Stimulated activated CD8-positive, alpha-beta memory T cell treated with anti-CD3 and anti-CD28 coated beads, Interleukin-7, amount 100 ng/mL, for 1 hour (primary cell): Measurements from ENCODE around the gene EDEM1.
"Not testable (repeated sequence)": the region's sequence is repeated elsewhere in the genome, so short reads cannot be mapped to it uniquely, and the experiment has no call there.

Experiments
- DNase-seq, 2 donors: peaks; one replicate each; pipeline ENCODE4 v3.0.0-alpha.2; 2020; ENCODE audit warnings: low read depth in 2 of 2

EDEM1 gene

GRCh38 chr3:5232570-5232969 lies 45.1 kb downstream of the EDEM1 start:
- DNase-seq = no peak

DNA sequence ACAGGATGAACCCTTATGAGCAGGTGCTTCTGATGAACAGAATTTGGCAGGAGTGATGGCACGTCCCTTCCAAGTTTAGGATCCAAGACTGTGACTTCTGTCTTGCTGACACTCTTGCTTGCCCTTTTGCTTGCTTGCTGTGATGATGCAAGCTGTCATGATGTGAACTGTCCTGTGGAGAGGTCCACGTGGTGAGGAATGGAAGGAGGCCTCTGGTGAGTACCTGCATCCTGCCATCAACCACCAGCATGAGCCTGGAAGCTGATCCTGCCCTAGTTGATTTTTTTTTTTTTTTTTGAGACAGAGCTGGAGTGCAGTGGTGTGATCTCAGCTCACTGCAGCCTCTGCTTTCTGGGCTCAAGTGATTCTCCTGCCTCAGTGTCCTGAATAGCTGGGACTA lies 45.5 kb downstream of the EDEM1 start:
- no peak for DNase-seq

DNA sequence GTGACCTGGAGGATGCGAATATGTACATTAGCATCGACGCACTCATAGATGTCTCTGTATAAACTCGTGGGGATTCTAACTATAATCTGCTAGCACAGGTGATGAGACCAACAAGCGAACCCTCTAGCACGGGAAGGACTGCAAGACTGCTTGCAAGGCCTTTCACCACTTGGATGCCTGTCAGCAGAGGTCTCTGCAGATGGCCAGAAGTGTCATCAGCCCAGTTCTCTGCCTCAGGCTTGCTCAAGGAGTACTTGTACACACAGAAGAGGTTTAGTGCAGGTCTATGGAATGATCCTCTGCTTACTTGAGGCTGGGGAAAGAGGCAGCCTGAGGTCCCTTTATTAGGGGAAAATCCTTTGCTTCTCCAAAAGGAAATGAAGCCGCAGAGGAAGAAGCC lies 48.1 kb downstream of the EDEM1 start:
- no peak for DNase-seq

DNA sequence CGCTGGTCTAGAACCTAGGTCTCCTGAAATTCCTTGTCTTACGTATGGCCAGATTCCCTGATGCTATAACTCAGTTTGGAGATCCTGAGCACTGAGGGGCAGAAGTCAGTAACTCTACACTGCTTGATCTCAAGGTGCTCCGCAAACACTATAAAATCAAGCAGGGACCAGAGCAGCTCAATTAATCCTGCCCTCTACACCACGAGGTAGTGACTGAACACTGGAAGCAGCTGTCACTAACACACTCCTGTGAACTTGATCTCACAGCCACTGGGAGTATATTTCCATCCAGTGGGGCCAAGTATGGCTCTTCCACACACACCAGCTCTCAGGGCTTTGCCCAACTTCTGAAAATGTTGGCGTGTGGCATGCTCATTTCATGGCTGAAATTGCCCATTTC lies 51.0 kb downstream of the EDEM1 start:
- DNase-seq = no peak

DNA sequence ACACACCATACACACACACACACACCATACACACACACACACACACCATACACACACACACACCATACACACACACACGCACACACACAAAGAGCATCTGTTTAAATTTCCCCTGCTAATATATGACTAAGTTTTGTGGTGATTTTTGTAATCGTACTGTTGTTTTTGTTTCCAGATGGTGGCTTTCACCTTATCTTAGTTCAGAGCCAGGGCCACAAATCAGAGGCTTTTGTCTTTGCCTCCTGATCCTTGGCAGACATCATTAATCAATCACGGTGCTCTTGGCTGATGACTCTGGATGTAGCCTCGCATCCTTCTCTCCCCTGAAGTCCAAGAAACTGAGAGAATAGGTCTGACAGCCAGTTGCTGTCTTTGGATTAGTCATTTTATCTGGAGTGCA lies 52.1 kb downstream of the EDEM1 start:
- no peak for DNase-seq

DNA sequence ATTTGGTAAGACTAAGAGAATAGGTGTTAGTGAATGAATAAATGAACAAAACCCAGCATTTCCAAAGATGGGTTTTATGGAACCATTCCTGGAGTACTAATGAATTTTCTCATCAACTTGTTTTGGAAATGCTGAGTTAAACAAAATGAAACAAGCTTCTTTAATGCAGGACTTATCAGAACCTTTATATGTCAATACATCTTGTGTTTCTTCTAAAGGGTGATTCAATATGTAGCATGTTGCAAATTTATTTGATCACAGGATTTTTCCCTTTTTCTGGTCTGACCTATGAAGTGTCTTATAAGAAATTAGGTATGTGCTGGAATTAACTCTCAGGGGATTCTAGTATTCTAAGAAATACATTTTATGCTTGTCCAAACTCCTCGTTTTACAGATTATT lies 53.2 kb downstream of the EDEM1 start:
- no peak for DNase-seq

DNA sequence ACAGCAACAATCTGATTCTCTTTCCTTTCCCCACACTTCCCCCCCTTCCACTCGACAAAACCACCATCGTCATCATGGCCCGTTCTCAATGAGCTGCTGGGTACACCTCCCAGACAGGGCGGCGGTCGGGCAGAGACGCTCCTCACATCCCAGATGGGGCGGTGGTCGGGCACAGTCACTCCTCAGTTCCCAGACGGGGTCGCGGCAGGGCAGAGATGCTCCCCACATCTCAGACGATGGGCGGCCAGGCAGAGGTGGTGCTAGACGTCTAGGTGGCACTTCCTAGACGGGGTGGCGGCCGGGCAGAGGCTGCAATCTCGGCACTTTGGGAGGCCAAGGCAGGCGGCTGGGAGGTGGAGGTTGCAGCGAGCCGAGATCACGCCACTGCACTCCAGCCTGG lies 55.3 kb downstream of the EDEM1 start:
- DNase-seq = not testable (repeated sequence)

GRCh38 chr3:5245927-5246326 lies 58.4 kb downstream of the EDEM1 start:
- no peak for DNase-seq

DNA sequence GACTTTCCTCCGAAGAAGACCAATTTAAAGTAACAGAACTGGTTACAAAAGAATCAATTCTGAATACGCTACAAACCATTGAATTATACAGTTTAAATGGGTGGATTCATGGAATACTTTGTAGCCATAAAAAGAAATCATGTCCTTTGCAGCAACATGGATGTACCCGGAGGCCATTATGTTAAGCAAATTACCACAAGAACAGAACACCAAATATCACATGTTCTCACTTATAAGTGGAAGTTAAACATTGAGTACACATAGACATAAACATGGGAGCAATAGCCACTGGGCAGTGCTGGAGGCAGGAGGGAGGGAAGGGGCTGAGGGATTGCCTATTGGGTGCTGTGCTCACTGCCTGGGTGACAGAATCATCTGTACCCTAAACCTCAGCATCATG lies 61.3 kb downstream of the EDEM1 start:
- no peak for DNase-seq

GRCh38 chr3:5250467-5251195 lies 63.1 kb downstream of the EDEM1 start:
- no peak for DNase-seq

DNA sequence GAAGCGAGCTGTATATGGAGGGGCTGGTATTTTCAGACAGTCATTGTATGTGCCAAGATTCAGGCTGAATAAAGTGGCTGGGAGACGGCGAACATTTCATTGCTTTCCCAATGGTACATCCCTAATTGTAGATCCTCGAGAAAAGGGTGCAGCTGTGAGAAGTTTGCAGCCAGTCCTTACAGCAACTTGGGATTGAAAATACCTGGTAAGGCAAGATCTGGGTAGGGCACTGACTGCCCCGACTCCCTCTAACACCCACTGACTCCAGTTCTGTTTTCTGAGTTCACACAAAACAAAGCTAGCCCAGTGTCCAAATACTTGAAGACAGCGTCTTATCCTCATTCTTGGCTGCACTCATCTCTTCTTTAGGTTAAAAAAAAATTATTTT lies 63.7 kb downstream of the EDEM1 start:
- no peak for DNase-seq

DNA sequence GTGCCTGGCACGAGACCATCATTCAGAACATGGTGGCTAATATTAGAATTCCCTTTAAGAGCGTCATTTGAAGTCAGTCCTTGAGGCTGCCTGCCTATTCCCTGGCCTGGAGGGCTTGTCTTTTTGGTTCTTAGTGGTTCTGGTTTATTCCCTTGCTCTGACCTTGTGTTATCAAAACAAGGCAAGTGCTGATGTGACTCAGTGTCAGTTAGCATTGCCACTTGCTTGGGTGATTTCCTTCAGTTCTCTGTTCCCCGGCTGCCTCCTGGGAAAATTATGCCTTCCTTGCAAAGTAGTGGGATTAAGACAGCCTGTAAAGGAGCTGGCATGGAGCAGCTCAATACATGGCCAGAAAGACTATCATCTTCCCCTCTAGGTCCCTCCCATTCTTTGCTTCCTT lies 64.6 kb downstream of the EDEM1 start:
- DNase-seq = no peak

- DNase-seq = no peak
Measured at GRCh38 chr3:5254281-5255048, 67.0 kb downstream of the EDEM1 start.

DNA sequence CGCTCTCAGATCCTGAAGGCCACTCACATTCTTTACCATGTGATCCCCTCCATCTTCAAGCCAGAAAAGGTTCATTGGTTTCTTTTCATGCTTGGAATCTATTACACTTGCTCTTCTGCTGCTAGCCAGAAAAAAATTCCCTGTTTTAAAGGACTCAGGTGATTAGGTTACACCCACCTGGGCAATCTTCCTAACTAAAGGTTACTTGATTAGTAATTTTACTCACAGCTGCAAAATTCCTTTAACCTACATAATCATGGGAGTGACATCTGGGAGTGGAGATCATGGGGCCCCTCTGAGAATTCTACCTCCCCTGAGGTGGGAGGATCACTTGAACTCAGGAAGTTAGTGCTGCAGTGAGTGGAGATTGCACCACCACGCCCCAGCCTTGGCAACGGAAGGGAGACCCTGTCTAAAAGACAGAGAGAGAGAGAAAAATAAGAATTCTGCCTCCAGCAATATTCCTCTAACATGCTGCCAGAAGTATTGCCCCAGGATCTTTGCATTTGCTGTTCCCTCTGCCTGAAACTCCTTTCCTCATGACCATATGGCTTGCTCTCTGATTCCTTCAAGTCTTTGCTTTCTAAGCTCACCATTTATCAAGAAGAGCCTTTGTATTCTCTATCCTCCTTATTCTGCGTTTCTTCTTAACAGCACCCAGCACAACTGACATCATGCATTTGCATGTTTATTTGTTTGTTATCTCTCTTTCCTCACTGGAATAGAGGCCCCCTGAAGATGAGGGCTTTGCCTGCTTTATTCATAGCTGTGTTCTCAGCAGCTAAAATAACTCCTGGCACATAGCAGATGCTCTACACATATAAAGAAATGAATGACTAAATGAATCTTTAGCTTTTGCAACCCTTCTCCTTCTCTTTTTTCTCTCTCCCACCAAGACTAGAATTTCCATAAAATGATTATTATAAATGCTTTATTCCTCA lies 68.2 kb downstream of the EDEM1 start:
- no peak for DNase-seq

DNA sequence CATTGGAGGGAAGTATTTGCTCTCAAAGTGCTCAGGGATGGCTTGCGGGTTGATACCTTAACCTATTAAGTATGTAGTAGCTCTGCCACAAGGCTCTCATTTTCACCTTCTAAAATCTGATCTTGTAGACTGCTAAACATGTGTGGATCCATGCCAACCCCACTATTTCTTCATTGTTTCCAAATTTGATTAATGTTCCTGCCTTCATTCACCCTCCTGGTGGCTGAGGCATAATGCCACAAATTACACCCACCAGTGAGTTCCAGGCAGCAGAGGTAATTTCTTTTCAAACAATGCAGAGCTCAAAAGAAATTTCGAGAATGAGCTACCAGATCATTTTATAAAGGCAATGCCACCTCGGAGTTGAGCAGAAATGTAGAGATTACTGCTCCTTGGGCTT lies 71.0 kb downstream of the EDEM1 start:
- DNase-seq = no peak

DNA sequence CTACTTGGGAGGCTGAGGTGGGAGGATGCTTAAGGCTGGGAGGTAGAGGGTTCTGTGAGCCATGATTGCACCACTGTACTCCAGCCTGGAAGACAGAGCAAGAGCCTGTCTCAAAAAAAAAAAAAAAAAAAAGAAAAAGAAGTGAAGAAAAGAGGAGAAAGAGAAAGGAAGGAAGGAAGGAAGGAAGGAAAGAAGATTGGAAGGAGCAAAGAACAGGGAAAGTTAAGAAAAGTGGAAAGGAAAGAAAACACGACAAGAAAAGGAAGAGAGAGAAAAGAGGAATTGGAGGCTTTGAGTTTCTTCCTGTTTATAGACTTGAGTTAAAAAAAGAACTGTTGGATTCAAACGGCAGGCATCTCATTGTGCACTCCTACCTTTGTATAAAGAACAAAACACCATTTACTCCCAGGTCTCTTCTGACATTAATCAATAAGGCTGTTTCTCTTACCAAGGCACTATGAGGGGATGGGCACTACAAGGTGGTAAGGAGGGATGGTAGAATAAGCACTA lies 73.5 kb downstream of the EDEM1 start:
- no peak for DNase-seq

GRCh38 chr3:5262507-5262906 lies 75.0 kb downstream of the EDEM1 start:
- no peak for DNase-seq

DNA sequence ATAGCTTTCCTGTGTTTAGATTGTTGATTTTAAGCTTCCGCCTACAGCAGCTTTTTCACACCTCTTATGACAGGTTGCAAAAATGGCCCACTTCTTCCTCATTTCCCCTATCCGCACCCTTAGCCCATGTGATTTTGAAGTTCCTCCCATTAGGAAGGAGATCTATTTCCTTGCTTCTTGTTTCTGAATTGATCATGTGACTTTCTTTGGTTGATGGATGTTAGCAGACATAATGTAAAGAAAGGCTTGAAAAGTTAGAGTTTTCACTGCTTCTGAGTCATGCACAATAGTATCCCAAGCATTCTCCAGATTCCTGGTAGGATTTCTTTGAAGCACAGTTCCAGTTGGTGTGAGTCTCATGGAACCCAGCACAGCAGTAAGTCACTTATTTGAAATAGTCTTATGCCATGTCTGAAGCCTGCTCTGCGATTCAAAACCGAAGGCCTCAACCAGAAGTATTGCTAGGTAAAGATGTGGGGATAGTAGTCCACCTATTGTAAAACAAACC lies 76.6 kb downstream of the EDEM1 start:
- no peak for DNase-seq

DNA sequence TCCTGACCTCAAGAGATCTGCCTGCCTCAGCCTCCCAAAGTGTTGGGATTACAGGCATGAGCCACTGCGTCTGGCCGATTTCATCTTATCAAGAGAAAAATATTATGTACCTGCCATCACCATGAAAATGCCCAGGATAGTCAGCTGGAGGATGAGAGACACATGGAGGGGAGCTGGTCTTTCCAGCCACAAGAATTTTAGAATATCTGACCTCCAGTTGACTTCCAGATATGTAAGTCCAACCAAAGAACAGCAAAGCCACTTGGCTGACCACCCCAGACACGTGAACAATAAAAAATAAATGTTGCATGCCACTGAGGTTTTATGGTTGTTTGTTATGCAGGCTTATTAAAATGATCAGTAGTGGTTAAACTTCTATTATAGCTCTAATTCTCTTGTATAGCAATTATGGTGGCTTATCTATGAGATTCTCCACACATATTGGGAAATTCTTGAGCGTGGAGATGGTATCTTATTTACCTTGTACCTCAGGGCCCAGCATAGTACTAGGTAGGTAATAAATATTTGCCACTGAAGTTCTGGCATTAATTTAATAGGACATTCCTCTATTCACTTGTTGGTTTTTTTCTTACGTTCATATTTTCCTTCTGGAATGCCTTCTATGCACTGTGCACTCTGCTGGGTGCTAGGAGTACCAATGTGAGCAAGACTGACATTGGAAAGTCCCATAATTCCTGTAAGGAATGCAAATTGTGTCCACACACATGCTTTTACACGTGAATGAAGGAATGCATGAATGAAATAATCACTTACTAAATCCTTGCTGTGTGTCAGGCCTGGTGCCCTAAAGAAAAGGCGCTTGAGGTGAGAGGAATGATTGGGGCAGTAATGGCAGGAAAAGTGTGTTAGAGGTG lies 77.6 kb downstream of the EDEM1 start:
- no peak for DNase-seq

DNA sequence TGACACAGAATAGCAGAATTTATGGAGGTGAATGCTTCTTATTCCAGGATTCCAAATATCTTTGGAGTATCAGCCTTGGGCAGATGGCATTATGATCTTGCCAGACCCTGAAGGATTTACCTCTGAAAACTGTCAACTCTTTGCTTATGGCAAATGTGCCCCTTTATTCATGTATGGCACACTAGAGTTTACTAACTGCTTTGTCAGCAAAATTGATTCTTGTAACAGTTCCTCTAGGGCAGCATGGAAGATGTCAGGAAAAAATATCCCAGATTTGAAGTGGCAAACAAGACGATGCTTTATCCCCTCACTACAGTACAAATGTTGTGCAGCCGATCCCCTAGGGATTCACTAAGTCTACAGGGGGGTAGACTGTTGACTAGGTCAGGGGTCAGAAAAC lies 79.7 kb downstream of the EDEM1 start:
- no peak for DNase-seq

- DNase-seq = no peak
Measured at GRCh38 chr3:5267889-5268288, 80.4 kb downstream of the EDEM1 start.
